Measurements from ENCODE around the gene EDARADD. TPM values are rescaled to one million over a fixed set of nuclear protein-coding genes. Genes with fewer than 3 reads are reported as not detected.

Gene EDARADD
- total RNA-seq, 1 experiment from 2014 or later = 35.4 TPM

- intact Hi-C loops (cut with micrococcal nuclease; ENCODE audit: unreplicated experiment) = loop anchor here (5.0 to 10.0 kb wide), 3 partner anchors 111 to 291 kb away; partner anchors contain the start of genes ERO1B and LGALS8
- Histone ChIP-seq H3K4me1 (ENCODE audit: control insufficient read depth, insufficient read depth, low read length) (peaks cover 60% of the 10 kb centered on the region), H3K4me3 (ENCODE audit: low read depth in 2 of 2, low read length in 2 of 2) (peak overlapping the region; percentile 72 to 95), H3K27me3 (ENCODE audit: control insufficient read depth, insufficient read depth, low read length) (no peaks in the 10 kb centered on the region), H3K36me3 (ENCODE audit: control insufficient read depth, insufficient read depth, low read length) (no peaks in the 10 kb centered on the region), H3K9me3 (ENCODE audit: control insufficient read depth, insufficient read depth, low read depth, low read length) (no peaks in the 10 kb centered on the region), H3K27ac (ENCODE audit: low read length) (peak overlapping the region; percentile 98)
- TSS peak; percentile 70 for BruUV-seq (replicated peaks)
- DNase-seq (ENCODE audit: low read depth, low spot score) = no peak
- in situ Hi-C loops (cut with HindIII; ENCODE audit: low pct_unique_long_range_greater_than_20kb, low sequenced_read_pairs) = no loop called here
- TF ChIP-seq POLR2AphosphoS5 (IDR thresholded peaks at IDR 0.05; ENCODE audit: low read depth, low read length) (peak; percentile 71), TCF7L2 (IDR thresholded peaks at IDR 0.05; ENCODE audit: low read depth, low read length) (no peak), CTCF (IDR thresholded peaks at IDR 0.05) (no peak), SIN3A (IDR thresholded peaks at IDR 0.05; ENCODE audit: borderline replicate concordance, insufficient read depth, low read depth, low read length) (peak; percentile 57; the same call in 1 of the 2 replicates)
- CTCF ChIA-PET = no interaction called here
- peak; percentile 86 for ATAC-seq
- POLR2A ChIA-PET = interaction anchor here (0.5 kb wide), 1 partner anchor 23 kb away, joined by 6 read pairs; no protein-coding TSS in a partner anchor
Measured at GRCh38 chr1:236395230-236395946, 1.3 kb downstream of the EDARADD start.

- Histone ChIP-seq H3K9me3 (ENCODE audit: control insufficient read depth, insufficient read depth, low read depth, low read length) (no peaks in the 10 kb centered on the region), H3K4me1 (ENCODE audit: control insufficient read depth, insufficient read depth, low read length) (peaks cover 63% of the 10 kb centered on the region), H3K36me3 (ENCODE audit: control insufficient read depth, insufficient read depth, low read length) (no peaks in the 10 kb centered on the region), H3K27ac (ENCODE audit: low read length) (peak overlapping the region; percentile 98), H3K4me3 (ENCODE audit: low read depth in 2 of 2, low read length in 2 of 2) (peak overlapping the region; percentile 72 to 95), H3K27me3 (ENCODE audit: control insufficient read depth, insufficient read depth, low read length) (no peaks in the 10 kb centered on the region)
- intact Hi-C loops (cut with micrococcal nuclease; ENCODE audit: unreplicated experiment) = loop anchor here (5.0 to 10.0 kb wide), 3 partner anchors 111 to 291 kb away; partner anchors contain the start of genes ERO1B and LGALS8
- in situ Hi-C loops (cut with HindIII; ENCODE audit: low pct_unique_long_range_greater_than_20kb, low sequenced_read_pairs) = no loop called here
- ATAC-seq (no peak), DNase-seq (ENCODE audit: low read depth, low spot score) (no peak)
- ChIA-PET CTCF (no interaction called here), POLR2A (no interaction called here)
- BruUV-seq (replicated peaks) = no TSS peak
- TF ChIP-seq SIN3A (IDR thresholded peaks at IDR 0.05; ENCODE audit: borderline replicate concordance, insufficient read depth, low read depth, low read length) (no peak), CTCF (IDR thresholded peaks at IDR 0.05) (no peak), TCF7L2 (IDR thresholded peaks at IDR 0.05; ENCODE audit: low read depth, low read length) (no peak), REST (IDR thresholded peaks at IDR 0.05; ENCODE audit: insufficient read depth in 1 of 2, low read depth in 2 of 2, low read length in 1 of 2) (no peak), POLR2AphosphoS5 (IDR thresholded peaks at IDR 0.05; ENCODE audit: low read depth, low read length) (no peak)
Measured at GRCh38 chr1:236395947-236396664, 2.0 kb downstream of the EDARADD start.
